Fibroblast of gingiva (primary cell): Measurements from ENCODE around the gene CLSTN3.
A peak's percentile ranks its signal among the peaks of the same experiment; 100 is the strongest.

Experiments used
- DNase-seq: peaks from one replicate; pipeline ENCODE4 v3.0.0-alpha.2; 2011; ENCODE audit warnings: low read depth

Gene CLSTN3

GRCh38 chr12:7129872-7130691 is at the start of gene CLSTN3:
TSS of gene CLSTN3 (plus strand) at chr12:7130371. CDS start at chr12:7130649, 278 bp downstream.
- peak; percentile 75 for DNase-seq

GRCh38 chr12:7081037-7081436 is 49.1 kb upstream of the CLSTN3 start:
- no peak for DNase-seq

GRCh38 chr12:7083125-7083524 is 47.0 kb upstream of the CLSTN3 start:
- no peak for DNase-seq

- DNase-seq: no peak
Observed at GRCh38 chr12:7089196-7089871, 40.8 kb upstream of the CLSTN3 start.

GRCh38 chr12:7090222-7090998 is 39.8 kb upstream of the CLSTN3 start:
- DNase-seq: no peak

GRCh38 chr12:7091171-7091570 is 39.0 kb upstream of the CLSTN3 start:
- DNase-seq: no peak

GRCh38 chr12:7091660-7092228 is 38.4 kb upstream of the CLSTN3 start:
- DNase-seq: peak; percentile 39

GRCh38 chr12:7092229-7092985 is 37.8 kb upstream of the CLSTN3 start, which contains the start of gene C1R:
TSS of gene C1R (minus strand) at chr12:7092445. CDS start at chr12:7092388, 57 bp downstream.
- peak; percentile 92 for DNase-seq

GRCh38 chr12:7092986-7093460 is 37.1 kb upstream of the CLSTN3 start:
- no peak for DNase-seq

GRCh38 chr12:7093486-7093885 is 36.7 kb upstream of the CLSTN3 start:
- DNase-seq: no peak

GRCh38 chr12:7093892-7094291 is 36.3 kb upstream of the CLSTN3 start:
- peak; percentile 74 for DNase-seq

GRCh38 chr12:7096006-7096932 is 33.9 kb upstream of the CLSTN3 start:
- no peak for DNase-seq

- peak; percentile 32 for DNase-seq
Observed at GRCh38 chr12:7096979-7097378, 33.2 kb upstream of the CLSTN3 start.

- no peak for DNase-seq
Observed at GRCh38 chr12:7099290-7099996, 30.7 kb upstream of the CLSTN3 start.

- no peak for DNase-seq
Observed at GRCh38 chr12:7100239-7100638, 29.9 kb upstream of the CLSTN3 start.

GRCh38 chr12:7101047-7101693 is 29.0 kb upstream of the CLSTN3 start:
- DNase-seq: no peak

- no peak for DNase-seq
Observed at GRCh38 chr12:7101694-7102131, 28.5 kb upstream of the CLSTN3 start.

- no peak for DNase-seq
Observed at GRCh38 chr12:7102582-7102981, 27.6 kb upstream of the CLSTN3 start.
